Cardiac fibroblast (primary cell): Measurements from ENCODE around the gene PIK3R4.

Source experiments
- DNase-seq, 2 donors: peaks; one replicate each; pipeline versions ENCODE4 v3.0.0 to v3.0.0-alpha.2; 2010; ENCODE audit warnings: low read depth in 2 of 2
- H3K4me3 ChIP-seq, 2 donors: replicated peaks in 1 of 2; 1 replicate in 1 of 2; 2 replicates in 1 of 2; pipeline ENCODE4 v1.5.1; 2011; ENCODE audit warnings: low read depth in 2 of 2, low read length in 2 of 2, mild to moderate bottlenecking in 2 of 2, moderate library complexity in 1 of 2
- TF ChIP-seq, protein P1 (sequence below): IDR thresholded peaks from one replicate; pipeline ENCODE4 v1.5.1; 2011; ENCODE audit warnings: low read depth, mild to moderate bottlenecking, low read length, inconsistent platforms

PIK3R4 gene

DNA sequence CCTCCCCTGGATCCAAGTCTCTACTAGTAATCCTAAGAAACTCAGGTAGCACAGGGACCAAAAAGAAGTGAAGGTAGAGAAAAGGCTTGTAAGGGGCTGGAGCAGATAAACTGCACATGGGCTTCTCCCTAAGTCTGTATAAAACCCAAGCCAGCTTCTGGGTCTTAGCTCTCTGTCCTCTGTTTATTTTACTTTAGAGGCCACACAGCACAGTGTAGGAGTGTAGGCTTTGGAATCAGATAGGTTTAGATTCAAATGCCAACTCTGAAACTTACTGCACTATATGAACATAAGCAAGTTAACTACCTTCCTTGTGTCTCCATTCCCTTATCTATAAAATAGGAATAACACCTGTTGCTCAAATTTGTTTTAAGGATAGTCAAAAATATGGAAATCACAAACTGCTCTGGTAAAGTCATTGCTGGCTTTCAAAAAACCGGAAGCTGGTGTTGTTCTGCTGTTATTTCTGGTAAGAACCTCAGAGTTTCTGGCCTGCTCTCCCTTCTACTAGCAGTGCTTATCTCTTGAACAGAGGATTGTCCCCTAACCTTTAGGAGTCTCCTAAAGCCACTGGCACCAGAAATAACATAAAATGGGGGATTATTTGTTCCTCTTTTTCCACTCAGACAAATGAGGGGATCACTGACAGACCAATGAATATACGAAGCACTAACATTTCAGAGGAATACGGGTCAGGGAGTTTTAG lies 33.8 kb downstream of the PIK3R4 start:
- TF ChIP-seq, protein P1, sequence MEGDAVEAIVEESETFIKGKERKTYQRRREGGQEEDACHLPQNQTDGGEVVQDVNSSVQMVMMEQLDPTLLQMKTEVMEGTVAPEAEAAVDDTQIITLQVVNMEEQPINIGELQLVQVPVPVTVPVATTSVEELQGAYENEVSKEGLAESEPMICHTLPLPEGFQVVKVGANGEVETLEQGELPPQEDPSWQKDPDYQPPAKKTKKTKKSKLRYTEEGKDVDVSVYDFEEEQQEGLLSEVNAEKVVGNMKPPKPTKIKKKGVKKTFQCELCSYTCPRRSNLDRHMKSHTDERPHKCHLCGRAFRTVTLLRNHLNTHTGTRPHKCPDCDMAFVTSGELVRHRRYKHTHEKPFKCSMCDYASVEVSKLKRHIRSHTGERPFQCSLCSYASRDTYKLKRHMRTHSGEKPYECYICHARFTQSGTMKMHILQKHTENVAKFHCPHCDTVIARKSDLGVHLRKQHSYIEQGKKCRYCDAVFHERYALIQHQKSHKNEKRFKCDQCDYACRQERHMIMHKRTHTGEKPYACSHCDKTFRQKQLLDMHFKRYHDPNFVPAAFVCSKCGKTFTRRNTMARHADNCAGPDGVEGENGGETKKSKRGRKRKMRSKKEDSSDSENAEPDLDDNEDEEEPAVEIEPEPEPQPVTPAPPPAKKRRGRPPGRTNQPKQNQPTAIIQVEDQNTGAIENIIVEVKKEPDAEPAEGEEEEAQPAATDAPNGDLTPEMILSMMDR: no peak
- no peak overlapping the region for H3K4me3 ChIP-seq
- DNase-seq: no peak

DNA sequence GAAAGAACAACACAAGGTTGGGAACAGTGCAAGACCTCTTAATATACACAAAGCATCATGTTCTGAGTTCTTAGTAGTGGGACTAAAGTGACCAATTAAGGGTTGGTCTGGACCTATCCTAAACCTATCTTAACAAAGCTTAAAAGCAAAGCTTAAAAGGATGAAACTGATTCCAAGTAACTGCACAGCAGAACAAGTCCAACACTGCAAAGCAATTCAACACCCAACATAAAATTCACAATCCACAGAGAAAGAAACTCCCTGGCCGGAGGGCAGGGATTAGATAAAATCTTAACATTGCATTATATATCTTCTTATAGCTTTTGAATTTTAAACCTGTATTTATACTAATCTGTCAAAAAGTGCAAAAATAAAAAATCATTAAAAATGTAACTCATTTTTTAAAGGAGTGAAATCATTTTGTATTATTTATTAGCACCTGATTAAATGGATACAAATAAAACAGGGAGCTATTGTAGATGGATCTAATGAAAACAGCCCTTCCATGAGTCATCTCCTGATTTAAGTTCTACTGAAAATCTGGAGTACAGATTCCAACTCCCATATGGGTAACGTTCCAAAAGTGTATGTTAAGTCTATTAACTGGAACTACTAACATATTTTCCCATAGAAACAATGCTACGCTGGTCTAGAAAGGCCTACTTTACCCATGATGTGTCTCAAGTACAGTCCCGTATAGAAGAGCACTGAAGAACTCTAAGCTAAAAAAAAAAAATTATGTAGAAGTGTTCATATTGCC lies 34.9 kb downstream of the PIK3R4 start:
- TF ChIP-seq, protein P1: no peak
- no peak overlapping the region for H3K4me3 ChIP-seq
- DNase-seq: no peak

DNA sequence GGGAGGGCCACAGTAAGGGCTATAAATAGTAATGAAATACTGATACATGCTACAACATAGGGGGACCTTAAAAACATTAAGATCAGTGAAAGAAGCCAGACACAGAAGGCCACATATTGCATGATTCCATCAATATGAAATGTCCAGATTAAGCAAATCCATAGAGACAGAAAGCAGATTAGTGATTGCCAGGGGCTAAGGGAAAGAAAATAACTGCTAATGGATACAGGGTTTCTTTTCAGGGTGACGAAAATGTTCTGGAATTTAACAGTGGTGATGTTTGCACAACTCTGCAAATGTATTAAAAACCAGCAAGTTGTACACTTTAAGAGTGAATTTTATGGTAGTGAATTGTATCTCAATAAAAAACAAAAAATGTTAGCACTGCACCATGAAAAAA lies 37.0 kb downstream of the PIK3R4 start:
- peak in 1 of 2 donors; percentile 36 for DNase-seq
- no peak overlapping the region for H3K4me3 ChIP-seq
- TF ChIP-seq, protein P1: no peak

DNA sequence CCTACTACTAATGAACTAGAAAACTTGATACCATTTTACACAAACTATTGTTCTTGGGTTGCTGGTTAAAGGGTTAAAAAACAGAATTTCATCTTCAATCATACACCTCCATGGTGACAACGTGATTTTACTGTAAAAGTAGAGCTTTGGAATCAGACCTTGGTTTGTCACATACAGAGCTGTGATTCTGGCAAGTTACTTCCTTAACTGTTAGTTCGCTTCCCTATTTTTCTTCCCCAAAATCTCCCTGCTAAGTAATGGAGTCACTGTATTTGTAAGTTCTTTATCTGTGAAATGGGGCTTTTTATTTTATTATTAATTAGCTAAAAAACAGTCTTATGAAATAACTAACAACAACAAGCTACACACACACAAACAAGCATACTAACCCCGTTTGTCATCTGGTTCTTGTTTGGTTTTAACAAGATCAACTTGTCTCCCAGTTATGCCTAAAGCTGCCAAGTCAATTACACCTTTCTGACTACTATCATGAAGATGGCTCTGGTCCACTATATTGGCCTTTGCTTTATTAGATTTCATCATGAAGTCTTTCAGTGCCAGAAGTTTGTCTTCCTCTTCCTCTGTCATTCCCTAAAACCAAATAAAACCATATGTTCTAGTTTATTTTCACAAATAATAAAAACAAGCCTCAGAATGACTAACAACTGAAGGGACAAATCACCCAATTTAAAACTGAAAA lies 38.6 kb downstream of the PIK3R4 start:
- no peak overlapping the region for H3K4me3 ChIP-seq
- TF ChIP-seq, protein P1: no peak
- DNase-seq: no peak

DNA sequence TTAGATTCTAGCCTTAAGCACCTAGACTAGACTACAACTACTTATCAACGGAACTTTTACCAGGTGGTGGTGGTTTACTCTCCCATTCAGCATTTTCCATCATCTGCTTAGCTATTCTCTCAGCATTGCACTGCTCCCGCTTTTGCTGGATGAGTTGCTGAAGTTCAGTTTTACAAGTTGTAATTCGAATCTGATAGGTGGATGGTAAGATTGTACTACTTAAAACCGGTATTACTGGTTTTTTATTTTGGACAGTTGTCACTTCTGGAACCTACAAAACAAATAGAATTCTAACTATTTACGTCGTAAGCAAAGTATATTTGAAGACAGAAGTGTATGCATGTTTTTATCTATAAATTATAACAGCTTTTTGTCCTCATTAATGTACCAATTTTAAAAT lies 41.1 kb downstream of the PIK3R4 start:
- no peak overlapping the region for H3K4me3 ChIP-seq
- DNase-seq: no peak
- TF ChIP-seq, protein P1: no peak

DNA sequence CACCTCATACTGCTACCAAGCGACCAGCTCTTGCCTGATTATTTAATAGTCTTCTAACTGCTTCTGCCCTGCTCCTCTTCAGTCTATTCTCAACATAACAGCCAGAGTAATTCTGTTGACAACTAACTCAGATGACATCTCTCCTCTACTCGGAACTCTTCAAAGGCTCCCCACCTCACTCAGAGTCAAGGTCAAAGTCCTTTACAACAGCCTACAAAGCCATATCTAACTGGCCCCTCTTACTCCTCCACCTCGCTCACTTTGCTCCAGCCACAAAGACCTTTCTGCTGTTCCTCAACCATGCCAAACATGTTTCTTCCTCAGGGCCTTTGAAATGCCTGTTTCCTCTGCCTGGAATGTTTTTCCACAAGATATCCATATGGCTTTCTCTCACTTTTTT lies 43.6 kb downstream of the PIK3R4 start:
- TF ChIP-seq, protein P1: no peak
- H3K4me3 ChIP-seq: no peak overlapping the region
- no peak for DNase-seq
